Activated naive CD4-positive, alpha-beta T cell treated with anti-CD3 and anti-CD28 coated beads, Interleukin-2, amount 50 U/mL, for 24 hours (primary cell): ENCODE measurements around the gene PLXNA1.

ENCODE experiments used
- H3K27ac Mint-ChIP-seq: one replicate; pipeline ENCODE4 v1.8.0; 2021; ENCODE audit warnings: mild to moderate bottlenecking, mixed read lengths
- H3K27me3 Mint-ChIP-seq: one replicate; pipeline ENCODE4 v1.8.0; 2021; ENCODE audit warnings: mixed read lengths
- H3K36me3 Mint-ChIP-seq: one replicate; pipeline ENCODE4 v1.8.0; 2021; ENCODE audit warnings: mixed read lengths
- H3K4me1 Mint-ChIP-seq: one replicate; pipeline ENCODE4 v1.8.0; 2021; ENCODE audit warnings: mixed read lengths
- H3K4me3 Mint-ChIP-seq: one replicate; pipeline ENCODE4 v1.8.0; 2021; ENCODE audit warnings: mild to moderate bottlenecking, mixed read lengths
- H3K9me3 Mint-ChIP-seq: one replicate; pipeline ENCODE4 v1.8.0; 2021; ENCODE audit warnings: mixed read lengths

The PLXNA1 gene

GRCh38 chr3:126998320-126998719 lies 15.4 kb downstream of the PLXNA1 start:
- H3K9me3 Mint-ChIP-seq, result no peaks in the 10 kb centered on the region
- H3K27me3 Mint-ChIP-seq, result no peaks in the 10 kb centered on the region
- H3K4me3 Mint-ChIP-seq, result no peak overlapping the region
- H3K4me1 Mint-ChIP-seq, result no peaks in the 10 kb centered on the region
- H3K36me3 Mint-ChIP-seq, result no peaks in the 10 kb centered on the region
- no peak overlapping the region for H3K27ac Mint-ChIP-seq

- no peak overlapping the region for H3K27ac Mint-ChIP-seq
- no peaks in the 10 kb centered on the region for H3K4me1 Mint-ChIP-seq
- no peaks in the 10 kb centered on the region for H3K36me3 Mint-ChIP-seq
- no peaks in the 10 kb centered on the region for H3K27me3 Mint-ChIP-seq
- H3K9me3 Mint-ChIP-seq, result no peaks in the 10 kb centered on the region
- no peak overlapping the region for H3K4me3 Mint-ChIP-seq
These were observed 15.8 kb downstream of the PLXNA1 start for GRCh38 chr3:126998728-126999127.

DNA sequence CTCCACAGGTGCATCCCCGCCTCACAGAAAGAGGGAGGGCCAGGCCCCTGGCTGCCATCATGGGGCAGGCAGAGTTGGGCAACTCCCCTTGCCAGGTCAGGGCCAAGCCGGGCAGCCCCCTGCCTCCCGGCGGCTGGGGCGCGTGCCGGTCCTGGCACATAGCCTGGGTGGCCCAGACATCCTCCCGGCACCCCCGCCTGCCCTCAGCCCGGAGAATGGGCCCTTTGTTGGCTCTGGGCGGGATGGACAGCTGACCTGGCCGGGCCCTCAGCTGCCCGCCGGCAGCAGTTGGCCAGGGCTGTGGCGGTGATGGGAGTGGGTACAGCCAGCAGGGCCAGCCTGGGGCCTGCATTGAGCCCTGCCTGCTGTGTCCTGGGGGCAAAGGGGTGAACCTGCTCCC lies 16.5 kb downstream of the PLXNA1 start:
- Mint-ChIP-seq H3K9me3 (no peaks in the 10 kb centered on the region), H3K4me1 (no peaks in the 10 kb centered on the region), H3K4me3 (no peak overlapping the region)

GRCh38 chr3:127000119-127000518 lies 17.2 kb downstream of the PLXNA1 start:
- H3K27ac Mint-ChIP-seq, result no peak overlapping the region
- no peak overlapping the region for H3K4me3 Mint-ChIP-seq
- no peaks in the 10 kb centered on the region for H3K36me3 Mint-ChIP-seq
- H3K27me3 Mint-ChIP-seq, result no peaks in the 10 kb centered on the region
- no peaks in the 10 kb centered on the region for H3K9me3 Mint-ChIP-seq
- H3K4me1 Mint-ChIP-seq, result no peaks in the 10 kb centered on the region

More for the DNA sequence above, 16.5 kb downstream of the PLXNA1 start:
- Mint-ChIP-seq H3K27me3 (no peaks in the 10 kb centered on the region), H3K36me3 (no peaks in the 10 kb centered on the region), H3K27ac (no peak overlapping the region)

DNA sequence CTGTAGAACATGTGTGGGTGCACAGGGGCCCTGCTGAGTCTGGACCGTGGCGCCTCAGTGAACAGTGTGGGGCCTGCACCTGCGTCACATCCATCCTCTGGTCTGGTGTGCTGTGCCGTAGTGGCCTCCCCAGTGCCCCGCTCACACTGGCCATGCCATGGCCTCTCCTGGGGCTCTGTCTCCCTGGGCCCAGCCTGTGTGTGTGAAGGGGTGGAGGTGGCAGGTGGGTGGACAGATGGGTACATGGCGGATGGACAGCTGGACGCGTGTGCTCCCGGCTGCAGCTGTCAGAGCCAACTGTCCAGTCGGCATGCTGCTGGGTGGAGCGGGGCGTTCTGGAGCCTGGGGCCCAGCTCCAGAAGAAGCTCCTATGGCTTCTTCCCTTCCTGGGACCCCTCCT lies 17.8 kb downstream of the PLXNA1 start:
- Mint-ChIP-seq H3K9me3 (no peaks in the 10 kb centered on the region), H3K4me3 (no peak overlapping the region), H3K36me3 (no peaks in the 10 kb centered on the region), H3K4me1 (no peaks in the 10 kb centered on the region), H3K27me3 (no peaks in the 10 kb centered on the region), H3K27ac (no peak overlapping the region)

GRCh38 chr3:127001486-127002194 lies 18.7 kb downstream of the PLXNA1 start:
- Mint-ChIP-seq H3K9me3 (no peaks in the 10 kb centered on the region), H3K36me3 (no peaks in the 10 kb centered on the region), H3K27ac (no peak overlapping the region), H3K4me3 (no peak overlapping the region), H3K27me3 (no peaks in the 10 kb centered on the region), H3K4me1 (no peaks in the 10 kb centered on the region)

DNA sequence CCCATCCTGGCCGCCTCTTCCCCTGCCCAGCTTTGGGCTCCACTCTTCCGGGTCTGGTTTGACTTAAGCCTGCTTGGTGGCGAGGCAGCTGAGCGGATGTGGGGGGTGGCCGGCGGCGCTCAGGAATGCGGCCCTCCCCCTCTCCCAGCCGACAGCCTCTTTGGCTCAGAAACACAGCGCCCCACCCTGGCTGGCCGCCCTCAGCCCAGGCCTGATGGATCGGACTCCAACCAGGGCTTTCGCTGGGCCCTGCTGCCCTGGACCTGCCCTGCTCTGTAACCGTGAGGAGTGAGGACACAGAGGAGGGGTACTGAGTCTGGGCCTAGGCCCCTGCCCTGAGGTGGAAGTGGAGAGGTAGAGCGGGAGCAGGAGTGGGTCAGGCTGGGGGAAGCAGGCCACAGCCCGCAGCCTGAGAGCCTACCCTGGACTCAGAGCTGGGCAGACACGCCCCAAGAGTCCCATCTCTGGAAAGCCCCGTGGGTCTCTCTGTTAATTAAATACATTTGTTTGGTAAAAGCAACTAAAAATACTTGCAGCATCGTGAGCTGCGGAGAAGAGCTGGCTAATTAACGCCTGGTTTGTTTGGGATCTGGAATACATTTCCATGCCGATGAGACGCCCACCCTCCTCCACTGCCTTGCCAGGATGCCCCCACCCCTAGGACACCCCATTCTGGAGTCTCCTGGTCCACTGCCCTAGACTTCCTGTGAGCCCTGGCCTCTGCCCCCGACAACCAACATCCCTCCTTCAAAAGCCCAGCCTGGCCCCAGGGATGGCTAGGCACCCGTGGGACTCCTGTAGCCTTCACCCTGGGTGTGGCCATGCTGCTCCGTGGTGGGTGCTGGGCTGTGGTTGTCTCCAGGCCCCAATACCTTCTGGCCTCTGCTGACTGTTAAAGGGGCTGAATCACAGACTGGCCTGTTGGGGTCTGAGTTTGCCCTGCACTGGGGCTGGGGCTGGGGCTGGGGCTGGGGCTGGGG lies 19.6 kb downstream of the PLXNA1 start:
- Mint-ChIP-seq H3K36me3 (no peaks in the 10 kb centered on the region), H3K9me3 (no peaks in the 10 kb centered on the region), H3K27me3 (no peaks in the 10 kb centered on the region), H3K27ac (no peak overlapping the region), H3K4me3 (no peak overlapping the region), H3K4me1 (no peaks in the 10 kb centered on the region)

DNA sequence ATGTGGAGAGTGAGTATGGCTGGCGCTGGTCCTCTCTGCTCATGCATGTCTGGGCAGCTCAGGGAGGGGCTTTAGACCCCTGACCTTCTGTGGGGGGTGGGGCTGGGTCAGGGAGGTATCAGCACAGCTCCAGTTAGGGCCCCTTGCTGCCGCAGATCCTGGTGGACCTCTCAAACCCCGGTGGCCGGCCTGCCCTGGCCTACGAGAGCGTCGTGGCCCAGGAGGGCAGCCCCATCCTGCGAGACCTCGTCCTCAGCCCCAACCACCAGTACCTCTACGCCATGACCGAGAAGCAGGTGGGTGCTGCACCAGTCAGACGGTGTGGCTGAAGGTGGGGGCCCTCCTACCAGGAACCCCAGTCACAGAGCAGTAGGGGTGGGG lies 20.2 kb downstream of the PLXNA1 start:
- Mint-ChIP-seq H3K36me3 (no peaks in the 10 kb centered on the region), H3K4me1 (no peaks in the 10 kb centered on the region), H3K27me3 (no peaks in the 10 kb centered on the region), H3K4me3 (no peak overlapping the region), H3K9me3 (no peaks in the 10 kb centered on the region), H3K27ac (no peak overlapping the region)

GRCh38 chr3:127003601-127004280 lies 20.8 kb downstream of the PLXNA1 start:
- Mint-ChIP-seq H3K36me3 (no peaks in the 10 kb centered on the region), H3K27ac (no peak overlapping the region), H3K4me1 (no peaks in the 10 kb centered on the region), H3K9me3 (no peaks in the 10 kb centered on the region), H3K4me3 (no peak overlapping the region), H3K27me3 (no peaks in the 10 kb centered on the region)

GRCh38 chr3:127004641-127005397 lies 21.9 kb downstream of the PLXNA1 start:
- Mint-ChIP-seq H3K4me3 (no peak overlapping the region), H3K27ac (peak overlapping the region; percentile 70), H3K36me3 (no peaks in the 10 kb centered on the region), H3K9me3 (no peaks in the 10 kb centered on the region), H3K4me1 (no peaks in the 10 kb centered on the region), H3K27me3 (no peaks in the 10 kb centered on the region)

DNA sequence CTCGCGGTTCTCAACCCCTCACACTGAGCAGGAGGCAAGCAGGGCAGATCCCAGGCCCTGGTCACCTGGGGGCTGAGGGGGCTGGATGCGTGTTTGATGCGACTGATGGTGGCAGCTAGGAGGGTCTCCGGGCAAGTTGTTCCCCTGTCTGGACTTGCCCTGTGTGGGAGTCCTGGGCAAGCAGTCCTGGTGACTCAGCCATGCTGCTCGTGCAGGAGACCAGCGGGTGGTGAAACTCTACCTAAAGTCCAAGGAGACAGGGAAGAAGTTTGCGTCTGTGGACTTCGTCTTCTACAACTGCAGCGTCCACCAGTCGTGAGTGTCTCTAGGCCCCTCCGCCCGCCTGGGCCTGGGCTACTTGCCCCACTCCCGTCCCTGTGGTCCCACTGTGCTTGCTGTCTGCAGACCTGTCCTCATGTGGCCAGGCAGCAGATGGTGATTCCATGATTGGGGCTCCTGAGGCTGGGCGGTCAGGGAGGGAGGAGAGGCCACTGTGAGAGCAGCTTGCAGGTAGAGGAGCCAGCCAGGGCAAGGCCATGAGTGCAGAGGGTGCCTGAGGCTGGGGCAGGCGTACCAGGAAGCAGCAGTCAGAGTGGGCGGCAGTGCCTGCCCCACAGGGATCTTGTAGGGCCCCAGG lies 23.1 kb downstream of the PLXNA1 start:
- Mint-ChIP-seq H3K27ac (no peak overlapping the region), H3K27me3 (no peaks in the 10 kb centered on the region), H3K36me3 (no peaks in the 10 kb centered on the region), H3K4me3 (no peak overlapping the region), H3K4me1 (no peaks in the 10 kb centered on the region), H3K9me3 (no peaks in the 10 kb centered on the region)

DNA sequence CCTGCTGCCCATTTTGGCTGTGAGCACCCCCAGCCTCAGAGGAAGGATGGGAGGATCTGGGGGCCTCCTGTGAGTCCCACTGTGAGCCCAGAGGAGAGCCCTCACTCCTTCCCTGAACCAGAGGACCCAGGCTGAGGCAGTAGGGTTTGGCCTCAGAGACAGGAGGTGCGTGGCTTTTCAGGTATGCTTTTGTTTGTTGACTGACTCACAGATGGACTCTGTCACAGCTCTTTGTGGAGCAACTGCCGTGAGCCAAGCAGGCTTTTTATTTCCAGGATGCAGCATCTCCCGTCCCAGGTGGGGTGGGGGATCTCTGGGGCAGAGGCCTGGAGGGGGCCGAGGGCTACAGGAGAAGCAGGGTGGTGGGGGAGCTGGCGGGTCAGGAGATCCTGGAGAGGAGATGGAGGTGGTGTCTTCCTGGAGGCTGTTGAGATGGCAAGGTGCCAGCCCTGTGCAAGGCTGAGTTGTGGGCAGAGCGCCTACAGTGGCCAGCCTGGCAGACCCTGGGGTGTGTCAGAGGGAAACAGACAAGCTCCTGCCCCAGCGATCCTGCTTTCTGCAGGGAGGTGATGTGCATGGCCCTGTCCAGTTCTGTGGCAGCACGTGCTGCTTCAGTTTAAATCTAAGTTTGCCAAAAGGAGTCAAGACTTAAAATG lies 24.0 kb downstream of the PLXNA1 start:
- Mint-ChIP-seq H3K4me3 (no peak overlapping the region), H3K27me3 (no peaks in the 10 kb centered on the region), H3K27ac (no peak overlapping the region), H3K9me3 (no peaks in the 10 kb centered on the region), H3K36me3 (no peaks in the 10 kb centered on the region), H3K4me1 (no peaks in the 10 kb centered on the region)

- no peaks in the 10 kb centered on the region for H3K4me1 Mint-ChIP-seq
- H3K4me3 Mint-ChIP-seq, result no peak overlapping the region
- no peak overlapping the region for H3K27ac Mint-ChIP-seq
- H3K36me3 Mint-ChIP-seq, result no peaks in the 10 kb centered on the region
- H3K9me3 Mint-ChIP-seq, result no peaks in the 10 kb centered on the region
- H3K27me3 Mint-ChIP-seq, result no peaks in the 10 kb centered on the region
These were observed 25.3 kb downstream of the PLXNA1 start for GRCh38 chr3:127008236-127008635.

DNA sequence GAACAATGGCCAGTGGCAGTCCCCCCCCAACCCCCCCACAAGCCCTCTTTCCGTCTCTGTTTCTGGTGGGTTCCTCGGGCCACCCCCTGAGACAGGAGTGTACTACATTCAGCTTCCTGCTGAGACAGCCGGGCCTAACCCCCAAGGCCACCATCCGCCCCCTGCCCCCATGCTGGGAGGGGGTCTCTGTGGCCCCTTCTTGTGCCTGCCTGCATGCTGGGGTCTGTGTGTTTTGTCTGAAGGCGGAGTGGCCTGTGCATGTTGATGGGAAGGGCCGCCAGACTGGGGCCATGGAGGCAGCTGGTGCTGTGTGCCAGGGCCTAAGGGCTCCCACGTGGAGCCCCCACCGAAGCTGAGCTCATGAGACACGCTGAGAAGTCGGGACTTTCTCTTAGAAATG lies 26.6 kb downstream of the PLXNA1 start:
- Mint-ChIP-seq H3K4me1 (no peaks in the 10 kb centered on the region), H3K27me3 (no peaks in the 10 kb centered on the region), H3K4me3 (no peak overlapping the region), H3K27ac (no peak overlapping the region), H3K36me3 (peaks cover 3% of the 10 kb centered on the region), H3K9me3 (no peaks in the 10 kb centered on the region)
